CD14-positive monocyte (primary cell): ENCODE results near the gene NDRG4. TPM values are rescaled to one million over a fixed set of nuclear protein-coding genes. Genes with fewer than 3 reads are reported as not detected.

Source experiments
- DNase-seq, 3 donors: peaks; one replicate each; pipeline ENCODE4 v3.0.0-alpha.2; 2011 to 2022
- H2AFZ ChIP-seq: 2 replicates; pipeline ENCODE4 v1.6.0; 2012; ENCODE audit warnings: mild to moderate bottlenecking, low read depth, low read length, inconsistent platforms; ENCODE audit not compliant: insufficient read depth, poor library complexity, severe bottlenecking
- H3K27ac ChIP-seq, 2 donors: 1 replicate in 1 of 2; 2 replicates in 1 of 2; pipeline ENCODE4 v1.5.1; 2012 to 2013; ENCODE audit warnings: low read length in 2 of 2, control low read depth in 1 of 2, inconsistent platforms in 1 of 2, low read depth in 1 of 2, mild to moderate bottlenecking in 1 of 2
- H3K27me3 ChIP-seq, 2 donors: one replicate each; pipeline versions ENCODE4 v1.6.0 to v1.6.1; 2011 to 2013; ENCODE audit warnings: low read length in 2 of 2; ENCODE audit not compliant: control insufficient read depth in 2 of 2, insufficient read depth in 2 of 2
- H3K36me3 ChIP-seq, 2 donors: replicated peaks in 1 of 2; 1 replicate in 1 of 2; 2 replicates in 1 of 2; pipeline versions ENCODE4 v1.5.1 to v1.6.1; 2012 to 2013; ENCODE audit warnings: low read length in 2 of 2, control low read depth in 1 of 2, inconsistent platforms in 1 of 2, mild to moderate bottlenecking in 1 of 2; ENCODE audit not compliant: insufficient read depth in 2 of 2, control insufficient read depth in 1 of 2
- H3K4me1 ChIP-seq, 2 donors: 1 replicate in 1 of 2; 2 replicates in 1 of 2; pipeline versions ENCODE4 v1.5.1 to v1.6.1; 2012 to 2013; ENCODE audit warnings: low read length in 2 of 2, control low read depth in 1 of 2, inconsistent platforms in 1 of 2, mild to moderate bottlenecking in 1 of 2, moderate library complexity in 1 of 2; ENCODE audit not compliant: insufficient read depth in 2 of 2, control insufficient read depth in 1 of 2
- H3K4me2 ChIP-seq: replicated peaks from 2 replicates; pipeline ENCODE3; 2012; ENCODE audit warnings: low read length, moderate library complexity, mild to moderate bottlenecking; ENCODE audit not compliant: poor library complexity, severe bottlenecking; ENCODE audit errors: extremely low read depth
- H3K4me3 ChIP-seq, 3 experiments: fragments of 200-600 bp in 1 of 3; sonication (generic) in 1 of 3; replicated peaks in 1 of 3; 1 replicate in 2 of 3; 2 replicates in 1 of 3; pipeline ENCODE4 v1.5.1; 2011 to 2013; ENCODE audit warnings: low read length in 3 of 3, mild to moderate bottlenecking in 3 of 3, control low read depth in 2 of 3, low read depth in 2 of 3, inconsistent platforms in 1 of 3, moderate library complexity in 1 of 3
- H3K79me2 ChIP-seq: 2 replicates; pipeline ENCODE4 v1.6.0; 2012; ENCODE audit warnings: mild to moderate bottlenecking, control low read depth, inconsistent platforms, low read length, moderate library complexity; ENCODE audit not compliant: insufficient read depth
- H3K9ac ChIP-seq: 2 replicates; pipeline ENCODE4 v1.6.0; 2017; ENCODE audit warnings: low read length, mild to moderate bottlenecking; ENCODE audit not compliant: insufficient read depth, poor library complexity, severe bottlenecking
- H3K9me3 ChIP-seq, 2 donors: replicated peaks in 1 of 2; 1 replicate in 1 of 2; 2 replicates in 1 of 2; pipeline versions ENCODE4 v1.5.1 to v1.6.1; 2012 to 2013; ENCODE audit warnings: low read length in 2 of 2, control low read depth in 1 of 2; ENCODE audit not compliant: control insufficient read depth in 1 of 2, insufficient read depth in 1 of 2
- H4K20me1 ChIP-seq: 2 replicates; pipeline ENCODE4 v1.6.0; 2012; ENCODE audit warnings: mild to moderate bottlenecking, low read length, control low read depth, moderate library complexity; ENCODE audit not compliant: insufficient read depth
- H3K27ac Mint-ChIP-seq, 7 donors: one replicate each; pipeline ENCODE4 v1.8.0; 2020; ENCODE audit warnings: mild to moderate bottlenecking in 7 of 7, mixed read lengths in 7 of 7, moderate library complexity in 6 of 7, inconsistent platforms in 2 of 7
- H3K27me3 Mint-ChIP-seq, 3 donors: one replicate each; pipeline ENCODE4 v1.8.0; 2021 to 2022; ENCODE audit warnings: low read depth in 3 of 3, mild to moderate bottlenecking in 3 of 3, mixed read lengths in 3 of 3, moderate library complexity in 3 of 3, inconsistent platforms in 1 of 3
- H3K36me3 Mint-ChIP-seq, 2 donors: one replicate each; pipeline ENCODE4 v1.8.0; 2020; ENCODE audit warnings: mixed read lengths in 2 of 2, inconsistent platforms in 1 of 2, mild to moderate bottlenecking in 1 of 2
- H3K4me1 Mint-ChIP-seq: one replicate; pipeline ENCODE4 v1.8.0; 2020; ENCODE audit warnings: mild to moderate bottlenecking, mixed read lengths
- H3K4me3 Mint-ChIP-seq, 2 donors: one replicate each; pipeline ENCODE4 v1.8.0; 2020; ENCODE audit warnings: mild to moderate bottlenecking in 2 of 2, mixed read lengths in 2 of 2, moderate library complexity in 1 of 2
- H3K9me3 Mint-ChIP-seq, 7 donors: one replicate each; pipeline ENCODE4 v1.8.0; 2020 to 2022; ENCODE audit warnings: mixed read lengths in 7 of 7, mild to moderate bottlenecking in 6 of 7, moderate library complexity in 6 of 7, inconsistent platforms in 2 of 7
- CTCF ChIP-seq: fragments of 200-600 bp; IDR thresholded peaks from one replicate; pipeline ENCODE4 v1.8.0; 2022; ENCODE audit warnings: antibody characterized with exemption, mild to moderate bottlenecking
- WGBS: methylation state at CpG from one replicate; pipeline ENCODE4 v1.1.5; 2013; ENCODE audit warnings: missing lambda C conversion rate; ENCODE audit not compliant: insufficient coverage; 5-methylcytosine and 5-hydroxymethylcytosine counted together
- intact Hi-C, 2 donors: fragments of 100-400 bp; cut with micrococcal nuclease; formaldehyde crosslinking; loops; one replicate each; pipeline versions ENCODE4 v1.15.0 to v1.15.1; 2023
- polyA plus RNA-seq, 3 donors: library from polyadenylated mRNA; depleted of rRNA in 1 of 3; unstranded in 2 of 3; stranded (reverse) in 1 of 3; fragments of 300-500 nt in 2 of 3; fragments of >200 nt in 1 of 3; fragmentation: Illumina TruSeq in 2 of 3; gene quantifications; 1 replicate in 2 of 3; 2 replicates in 1 of 3; pipeline ENCODE4 v1.2.3, GENCODE V29; 2012 to 2021

The NDRG4 gene
- polyA plus RNA-seq, 3 donors = not detected

DNA sequence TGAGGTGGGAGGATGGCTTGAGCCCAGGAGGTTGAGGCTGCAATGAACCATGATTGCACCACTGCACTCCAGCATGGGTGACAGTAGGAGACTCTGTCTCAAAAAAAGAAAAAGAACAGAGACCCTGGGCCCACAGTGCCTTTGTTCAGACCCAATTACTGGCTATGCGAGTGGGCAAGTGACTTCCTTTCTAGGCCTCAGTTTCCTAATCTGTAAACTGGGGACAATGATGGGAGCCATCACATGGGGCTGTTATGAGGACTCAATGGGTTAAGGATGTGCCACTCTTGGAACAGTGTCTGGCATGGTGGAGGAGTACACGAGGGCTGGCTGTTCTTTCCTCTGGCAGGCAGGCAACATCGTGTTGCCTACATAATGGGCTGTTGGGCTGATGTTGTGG lies 47.3 kb upstream of the NDRG4 start:
- H3K79me2 ChIP-seq = no peaks in the 10 kb centered on the region
- no peak overlapping the region for H2AFZ ChIP-seq
- no peak overlapping the region for H3K4me2 ChIP-seq
- no peak for TF ChIP-seq CTCF
- peaks cover 0 to 1% (median 0%) of the 10 kb centered on the region in 7 donors for H3K9me3 Mint-ChIP-seq
- H3K9ac ChIP-seq = no peak overlapping the region
- H3K4me1 Mint-ChIP-seq = peaks cover 17% of the 10 kb centered on the region
- H3K27ac ChIP-seq = no peak overlapping the region
- no peaks in the 10 kb centered on the region for H3K9me3 ChIP-seq
- no peak overlapping the region for H3K4me3 ChIP-seq
- H3K36me3 Mint-ChIP-seq = no peaks in the 10 kb centered on the region
- H3K4me3 Mint-ChIP-seq = no peak overlapping the region
- intact Hi-C loops = no loop called here
- no peaks in the 10 kb centered on the region for H3K36me3 ChIP-seq
- H3K27me3 Mint-ChIP-seq = peaks cover 16 to 57% (median 33%) of the 10 kb centered on the region in 3 donors
- WGBS = 100% methylated on average over 2 of the region's 3 CpGs
- peaks cover 3 to 18% of the 10 kb centered on the region in 2 donors for H3K27me3 ChIP-seq
- no peaks in the 10 kb centered on the region for H4K20me1 ChIP-seq
- no peaks in the 10 kb centered on the region for H3K4me1 ChIP-seq
- no peak overlapping the region for H3K27ac Mint-ChIP-seq
- no peak for DNase-seq

DNA sequence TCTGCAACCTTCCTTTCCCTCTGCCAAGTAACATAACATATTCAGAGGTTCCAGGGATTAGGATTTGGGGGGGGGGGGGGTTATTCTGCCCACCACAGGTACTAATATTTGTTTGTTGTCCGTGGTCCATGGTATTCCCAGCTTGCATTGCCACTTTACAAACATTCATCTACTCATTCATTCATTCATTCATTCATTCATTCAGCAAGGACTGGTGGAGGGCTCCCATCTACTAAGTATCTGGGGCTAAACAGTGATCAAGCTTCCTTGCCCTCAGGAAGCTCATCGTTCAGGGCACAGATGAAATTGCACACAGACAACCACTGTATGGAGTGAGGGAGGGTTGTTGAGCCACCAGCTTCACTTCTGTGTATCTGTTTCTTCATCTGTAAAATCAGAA lies 45.8 kb upstream of the NDRG4 start:
- Histone ChIP-seq H3K4me2 (no peak overlapping the region), H3K4me3 (no peak overlapping the region), H3K9ac (no peak overlapping the region), H3K79me2 (no peaks in the 10 kb centered on the region), H4K20me1 (no peaks in the 10 kb centered on the region), H3K36me3 (no peaks in the 10 kb centered on the region), H3K27ac (no peak overlapping the region), H3K4me1 (no peaks in the 10 kb centered on the region), H3K9me3 (no peaks in the 10 kb centered on the region), H3K27me3 (peaks cover 3 to 18% of the 10 kb centered on the region in 2 donors), H2AFZ (no peak overlapping the region)
- peaks cover 0 to 1% (median 0%) of the 10 kb centered on the region in 7 donors for H3K9me3 Mint-ChIP-seq
- intact Hi-C loops = no loop called here
- no peak overlapping the region for H3K4me3 Mint-ChIP-seq
- no peak for TF ChIP-seq CTCF
- no peaks in the 10 kb centered on the region for H3K36me3 Mint-ChIP-seq
- WGBS = no CpG with 5 or more reads among the region's 2 CpGs
- H3K27me3 Mint-ChIP-seq = peaks cover 17 to 59% (median 29%) of the 10 kb centered on the region in 3 donors
- H3K4me1 Mint-ChIP-seq = peaks cover 20% of the 10 kb centered on the region
- no peak for DNase-seq
- H3K27ac Mint-ChIP-seq = no peak overlapping the region
